HG03457 (cell line): ENCODE measurements around the gene ARSK.

Source experiments
- ATAC-seq: cut with Tn5 transposase; IDR thresholded peaks from one replicate; pipeline ENCODE4 v1.9.1; 2021; ENCODE audit warnings: moderate number of reproducible peaks; ENCODE audit not compliant: unreplicated experiment

ARSK gene, protein sequence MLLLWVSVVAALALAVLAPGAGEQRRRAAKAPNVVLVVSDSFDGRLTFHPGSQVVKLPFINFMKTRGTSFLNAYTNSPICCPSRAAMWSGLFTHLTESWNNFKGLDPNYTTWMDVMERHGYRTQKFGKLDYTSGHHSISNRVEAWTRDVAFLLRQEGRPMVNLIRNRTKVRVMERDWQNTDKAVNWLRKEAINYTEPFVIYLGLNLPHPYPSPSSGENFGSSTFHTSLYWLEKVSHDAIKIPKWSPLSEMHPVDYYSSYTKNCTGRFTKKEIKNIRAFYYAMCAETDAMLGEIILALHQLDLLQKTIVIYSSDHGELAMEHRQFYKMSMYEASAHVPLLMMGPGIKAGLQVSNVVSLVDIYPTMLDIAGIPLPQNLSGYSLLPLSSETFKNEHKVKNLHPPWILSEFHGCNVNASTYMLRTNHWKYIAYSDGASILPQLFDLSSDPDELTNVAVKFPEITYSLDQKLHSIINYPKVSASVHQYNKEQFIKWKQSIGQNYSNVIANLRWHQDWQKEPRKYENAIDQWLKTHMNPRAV

GRCh38 chr5:95554647-95555548, at the start of gene ARSK, which contains the start of gene SKIC3:
Gene ARSK (plus strand): TSS chr5:95555101. CDS start chr5:95555279, 178 bp downstream.
Gene SKIC3 (minus strand): TSS chr5:95554977. CDS start chr5:95547150, 7,827 bp downstream.
- peak; percentile 83 for ATAC-seq

GRCh38 chr5:95508550-95508949, 46.4 kb upstream of the ARSK start:
- ATAC-seq, result no peak

DNA sequence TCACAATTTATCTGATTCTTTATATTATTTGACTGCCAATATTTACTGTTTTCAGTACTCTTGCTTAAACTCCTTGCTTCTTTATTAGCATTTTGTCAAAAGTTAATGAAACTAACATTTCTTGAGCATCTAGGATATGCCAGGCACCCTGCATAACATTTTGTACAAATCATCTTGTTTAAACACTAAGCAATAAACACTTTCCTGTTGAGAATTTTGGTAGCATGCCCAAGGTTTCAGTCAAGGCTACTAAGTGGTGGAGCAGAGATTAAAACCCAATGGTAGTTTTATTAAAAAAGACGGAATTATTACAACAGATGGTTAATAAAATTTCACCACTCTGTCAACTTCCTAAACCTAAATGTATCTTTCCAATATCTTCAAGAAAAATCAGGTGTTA, 43.3 kb upstream of the ARSK start:
- no peak for ATAC-seq

DNA sequence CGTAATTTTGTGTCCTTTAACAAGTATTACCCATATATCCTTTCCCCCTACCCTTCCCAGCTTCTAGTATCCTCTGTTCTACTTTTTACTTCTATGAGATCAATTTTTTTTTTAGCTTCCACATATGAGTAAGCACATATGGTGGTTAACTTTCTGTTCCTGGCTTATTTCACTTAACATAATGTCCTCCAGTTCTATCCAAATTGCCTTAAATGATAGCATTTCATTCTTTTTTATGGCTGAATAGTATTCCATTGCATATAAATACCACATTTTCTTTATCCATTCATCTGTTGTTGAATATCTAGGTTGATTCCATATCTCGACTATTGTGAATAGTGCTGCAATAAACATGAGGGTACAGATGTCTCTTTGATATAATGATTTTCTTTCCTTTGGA, 36.5 kb upstream of the ARSK start:
- no peak for ATAC-seq

GRCh38 chr5:95519151-95519550, 35.8 kb upstream of the ARSK start:
- no peak for ATAC-seq

- ATAC-seq, result no peak
These were observed 35.2 kb upstream of the ARSK start for GRCh38 chr5:95519681-95520080.

DNA sequence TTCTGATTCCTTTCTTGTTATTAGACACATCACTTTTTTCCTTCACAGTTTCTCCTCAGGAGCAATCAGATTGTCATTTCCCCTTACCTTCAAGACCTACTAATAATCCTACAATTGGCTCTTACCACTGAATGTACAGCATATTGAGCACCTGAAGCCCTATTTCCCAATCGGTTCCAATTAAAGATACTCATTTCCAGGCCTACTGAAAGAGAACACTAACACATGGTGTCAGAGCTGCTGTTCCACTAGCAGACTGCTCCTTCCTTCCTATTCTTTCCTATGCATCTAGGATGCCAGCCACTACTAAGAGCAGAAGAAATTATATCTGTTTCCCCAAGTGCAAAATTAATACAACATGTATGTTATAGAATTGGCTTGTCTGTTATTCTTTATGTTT, 34.7 kb upstream of the ARSK start:
- ATAC-seq, result no peak

GRCh38 chr5:95524423-95524822, 30.5 kb upstream of the ARSK start:
- ATAC-seq, result no peak

- no peak for ATAC-seq
These were observed 28.0 kb upstream of the ARSK start for GRCh38 chr5:95526871-95527270.

DNA sequence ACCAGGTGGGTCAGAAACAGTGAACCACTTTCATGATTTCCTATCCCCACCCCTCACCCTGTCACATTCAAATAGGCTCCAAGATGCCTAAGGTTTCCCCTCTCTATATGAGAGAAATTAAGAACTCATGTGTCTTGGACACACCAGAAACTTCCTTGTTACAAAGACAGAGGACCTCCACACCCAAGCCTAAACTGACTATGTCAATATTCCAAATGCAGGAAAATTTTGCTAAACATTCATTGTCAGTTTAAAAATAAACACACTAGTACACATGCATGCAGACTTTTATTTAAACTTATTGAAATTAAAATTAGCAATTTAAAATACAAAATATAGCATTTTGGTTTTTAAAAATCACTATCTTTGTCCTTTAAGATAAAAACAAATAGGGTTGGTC, 26.3 kb upstream of the ARSK start:
- ATAC-seq, result no peak

GRCh38 chr5:95530416-95530815, 24.5 kb upstream of the ARSK start:
- no peak for ATAC-seq

DNA sequence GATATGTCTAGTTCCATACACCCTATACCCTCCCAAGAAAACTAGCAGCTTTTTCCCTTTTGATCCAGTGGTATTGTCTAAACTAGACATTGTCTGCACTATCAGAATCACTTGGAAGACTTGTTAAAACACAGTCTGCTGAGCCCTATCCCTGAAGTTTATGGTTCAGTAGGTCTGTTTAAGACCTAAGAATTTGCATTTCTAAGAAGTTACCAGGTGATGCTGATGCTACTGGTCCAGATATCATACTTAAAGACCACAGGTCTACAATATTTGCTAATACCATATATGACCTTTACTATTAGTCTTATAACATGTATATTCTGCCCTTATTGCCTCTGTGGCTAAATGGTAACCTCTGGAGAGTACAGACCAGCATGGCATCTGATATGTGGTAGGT, 23.4 kb upstream of the ARSK start:
- no peak for ATAC-seq

DNA sequence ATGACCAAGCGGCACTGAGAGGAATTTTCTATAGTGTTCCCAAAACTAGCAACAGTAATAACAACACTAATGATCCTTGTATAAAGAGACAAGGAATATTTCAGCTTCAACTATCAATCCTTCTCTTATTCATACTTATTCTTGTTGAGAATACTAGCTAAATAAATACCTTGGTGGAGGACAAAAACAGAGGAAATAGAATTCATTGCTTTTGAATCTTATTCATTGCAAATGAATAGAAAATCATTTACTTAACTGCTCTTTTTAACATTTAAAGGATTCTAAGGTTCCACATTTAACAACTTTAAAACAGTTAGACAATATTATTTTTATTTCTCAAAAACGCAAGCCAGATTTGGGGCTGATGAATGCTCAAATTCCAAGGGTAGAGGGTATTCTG, 22.5 kb upstream of the ARSK start:
- ATAC-seq, result no peak

DNA sequence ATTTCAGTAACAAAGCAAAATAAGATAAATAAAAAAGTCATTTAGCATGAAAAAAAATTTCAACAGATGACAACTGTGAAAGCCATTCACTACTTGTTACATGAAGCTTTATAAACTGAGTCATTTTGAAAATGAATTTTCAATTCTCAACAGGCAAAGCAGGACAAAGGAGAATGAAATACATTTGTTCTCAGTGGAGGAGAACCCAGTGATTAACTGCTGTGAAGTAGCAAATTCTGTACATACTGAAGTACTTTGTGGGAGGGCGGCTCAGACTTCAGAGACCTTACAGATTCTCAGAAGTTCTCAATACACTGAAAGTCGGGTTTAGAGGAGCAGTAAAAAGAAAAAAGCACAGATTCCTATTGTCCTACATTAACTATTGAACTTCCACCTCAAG, 21.8 kb upstream of the ARSK start:
- ATAC-seq, result no peak

GRCh38 chr5:95533761-95534160, 21.1 kb upstream of the ARSK start:
- no peak for ATAC-seq

GRCh38 chr5:95537501-95537900, 17.4 kb upstream of the ARSK start:
- no peak for ATAC-seq

- ATAC-seq, result no peak
These were observed 11.7 kb upstream of the ARSK start for GRCh38 chr5:95543017-95543705.

- ATAC-seq, result no peak
These were observed 5.9 kb upstream of the ARSK start for GRCh38 chr5:95549030-95549429.

DNA sequence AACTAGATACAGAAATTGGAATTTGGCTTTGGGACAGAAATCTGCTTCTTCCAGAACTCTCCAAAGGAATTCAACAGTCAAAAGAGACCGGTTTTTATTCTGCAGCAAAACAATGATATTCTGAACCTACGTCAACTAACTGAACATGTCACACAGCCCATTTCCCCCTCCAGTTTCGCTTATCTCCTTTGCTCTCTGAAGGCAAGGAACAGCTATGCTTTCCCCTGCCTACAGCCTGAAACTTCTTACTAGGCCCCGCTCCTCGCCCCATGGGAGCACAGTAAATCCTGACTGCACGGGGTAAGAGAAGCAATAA, 612 bp upstream of the ARSK start:
- ATAC-seq, result peak; percentile 16

DNA sequence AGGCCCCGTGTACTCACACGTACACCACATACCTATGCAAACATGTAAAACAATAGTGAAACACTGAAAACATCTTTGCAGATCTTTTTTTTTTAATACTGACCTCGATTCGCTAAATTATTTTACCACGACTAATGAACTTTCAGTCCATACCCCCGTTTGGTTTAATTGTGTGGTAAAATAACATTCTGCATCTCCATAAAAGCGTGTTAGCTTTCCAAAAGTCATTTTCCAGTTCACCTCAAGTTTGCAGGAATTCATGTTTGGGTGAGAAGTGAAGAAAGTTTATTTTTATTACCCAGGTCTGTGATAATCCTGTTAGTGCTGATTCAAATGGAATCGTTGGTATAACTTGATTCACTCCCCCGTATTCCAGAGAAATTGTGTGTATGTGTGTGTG, 652 bp downstream of the ARSK start:
- no peak for ATAC-seq

DNA sequence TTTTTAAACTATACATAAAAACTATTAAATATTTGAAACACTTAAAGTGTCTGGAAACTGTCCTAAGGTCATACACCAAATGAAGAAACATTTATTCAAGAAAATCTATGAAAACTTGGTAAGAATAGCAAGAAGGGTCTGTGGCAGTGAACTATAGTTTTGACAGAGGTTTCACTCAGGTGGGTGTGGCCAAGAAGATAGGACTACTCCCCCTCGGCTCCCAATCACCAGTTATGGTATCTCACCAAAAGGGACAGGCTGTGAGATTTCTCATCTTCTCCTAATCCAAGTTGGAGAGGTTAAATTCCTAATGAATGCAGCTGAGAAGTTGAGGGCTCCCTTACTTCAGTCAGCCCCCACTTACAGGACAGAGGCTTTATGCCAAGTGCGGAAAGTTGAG, 2.9 kb downstream of the ARSK start:
- no peak for ATAC-seq
